ENCODE measurements around the gene SORCS1.

DNA sequence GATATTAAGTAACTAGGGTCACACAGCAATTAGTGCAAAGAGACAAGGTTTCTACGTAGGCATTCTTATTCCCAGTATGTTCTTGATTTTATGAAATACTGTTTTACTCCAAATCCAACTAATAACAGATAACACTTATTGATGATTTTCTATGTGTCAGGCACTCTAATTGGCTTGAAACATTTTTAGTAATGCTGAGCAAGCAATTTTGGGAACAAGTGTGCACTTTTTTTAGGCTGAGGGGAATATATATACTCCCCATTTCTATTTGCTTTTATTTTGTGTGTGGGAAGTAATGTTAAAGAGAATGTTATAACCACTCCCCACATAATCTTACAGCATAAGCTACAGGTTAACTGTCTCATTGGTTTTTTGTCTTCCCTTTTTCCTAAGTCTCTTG is 4.2 kb upstream of the SORCS1 start:
- TF ChIP-seq CTCF (IDR thresholded peaks at IDR 0.05) (no peak), POLR2A (IDR thresholded peaks at IDR 0.05) (no peak)
